Measurements from ENCODE around the gene ITPK1. TPM values are rescaled to one million over a fixed set of nuclear protein-coding genes. Genes with fewer than 3 reads are reported as not detected.

ITPK1 gene
- total RNA-seq, 4 donors from 2014 or later: 108 to 221 (median 138) TPM

GRCh38 chr14:92974541-92975345 is 141.0 kb downstream of the ITPK1 start:
- WGBS: 85% methylated on average over 9 of the region's 17 CpGs
- intact Hi-C loops (cut with DNase I): loop anchor here (5.0 kb wide), 1 partner anchor 63 kb away; no protein-coding TSS in a partner anchor
- H3K4me3 ChIP-seq: no peak overlapping the region
- peaks cover 20 to 49% (median 40%) of the 10 kb centered on the region in 4 donors for H3K4me1 ChIP-seq
- TF ChIP-seq EP300 (IDR thresholded peaks at IDR 0.05) (no peak), CTCF (IDR thresholded peaks at IDR 0.05) (no peak), POLR2A (IDR thresholded peaks at IDR 0.05; ENCODE audit: low read depth) (no peak), POLR2AphosphoS5 (IDR thresholded peaks at IDR 0.05) (no peak)
- peak overlapping the region; percentile 79 to 89 (median 88) for H3K27ac ChIP-seq (replicated peaks in 1 of 4)
- H3K27me3 ChIP-seq: no peaks in the 10 kb centered on the region
- H3K36me3 ChIP-seq: peaks cover 5 to 25% (median 17%) of the 10 kb centered on the region in 4 donors
- no peak for DNase-seq (ENCODE audit: extremely low spot score)
- H3K9me3 ChIP-seq: peaks cover 0 to 14% (median 10%) of the 10 kb centered on the region in 4 donors

GRCh38 chr14:92973798-92974372 is 141.8 kb downstream of the ITPK1 start:
- no peak for TF ChIP-seq EP300 (IDR thresholded peaks at IDR 0.05)
- TF ChIP-seq POLR2AphosphoS5 (IDR thresholded peaks at IDR 0.05): no peak
- no peak for TF ChIP-seq CTCF (IDR thresholded peaks at IDR 0.05)
- no peak for TF ChIP-seq POLR2A (IDR thresholded peaks at IDR 0.05; ENCODE audit: low read depth)
- intact Hi-C loops (cut with DNase I): loop anchor here (2.0 to 5.0 kb wide), 2 partner anchors 63 to 141 kb away; partner anchors contain the start of gene ITPK1
- 57% methylated on average over 8 of the region's 9 CpGs for WGBS
- Histone ChIP-seq H3K27ac (replicated peaks in 1 of 4) (peak overlapping the region; percentile 79 to 89 (median 88)), H3K27me3 (no peaks in the 10 kb centered on the region), H3K4me1 (peaks cover 25 to 52% (median 40%) of the 10 kb centered on the region in 4 donors), H3K9me3 (peaks cover 0 to 13% (median 10%) of the 10 kb centered on the region in 4 donors), H3K4me3 (no peak overlapping the region), H3K36me3 (peaks cover 5 to 25% (median 17%) of the 10 kb centered on the region in 4 donors)
- no peak for DNase-seq (ENCODE audit: extremely low spot score)

- 41% methylated on average over 9 of the region's 12 CpGs for WGBS
- Histone ChIP-seq H3K27me3 (no peaks in the 10 kb centered on the region), H3K27ac (replicated peaks in 1 of 4) (peak overlapping the region; percentile 79 to 89 (median 88)), H3K36me3 (peaks cover 5 to 20% (median 15%) of the 10 kb centered on the region in 4 donors), H3K9me3 (peaks cover 0 to 9% (median 7%) of the 10 kb centered on the region in 4 donors), H3K4me1 (peaks cover 25 to 56% (median 40%) of the 10 kb centered on the region in 4 donors), H3K4me3 (no peak overlapping the region)
- intact Hi-C loops (cut with DNase I): loop anchor here (2.0 to 5.0 kb wide), 2 partner anchors 64 to 141 kb away; partner anchors contain the start of gene ITPK1
- TF ChIP-seq EP300 (IDR thresholded peaks at IDR 0.05) (peak; percentile 54), CTCF (IDR thresholded peaks at IDR 0.05) (peak; percentile 90 to 93 (median 92)), POLR2AphosphoS5 (IDR thresholded peaks at IDR 0.05) (peak; percentile 71 to 78), POLR2A (IDR thresholded peaks at IDR 0.05; ENCODE audit: low read depth) (no peak)
- peak; percentile 94 for DNase-seq (ENCODE audit: extremely low spot score)
Measured at GRCh38 chr14:92973261-92973797, 142.4 kb downstream of the ITPK1 start.

- intact Hi-C loops (cut with DNase I): loop anchor here (2.0 to 5.0 kb wide), 2 partner anchors 66 to 143 kb away; partner anchors contain the start of gene ITPK1
- 90% methylated on average over 16 of the region's 16 CpGs for WGBS
- peaks cover 0 to 7% (median 6%) of the 10 kb centered on the region in 4 donors for H3K9me3 ChIP-seq
- TF ChIP-seq POLR2AphosphoS5 (IDR thresholded peaks at IDR 0.05) (no peak), EP300 (IDR thresholded peaks at IDR 0.05) (no peak), CTCF (IDR thresholded peaks at IDR 0.05) (no peak), POLR2A (IDR thresholded peaks at IDR 0.05; ENCODE audit: low read depth) (no peak)
- peak overlapping the region; percentile 79 to 89 (median 88) for H3K27ac ChIP-seq (replicated peaks in 1 of 4)
- peaks cover 4 to 15% (median 6%) of the 10 kb centered on the region in 4 donors for H3K36me3 ChIP-seq
- H3K4me1 ChIP-seq: peaks cover 25 to 56% (median 40%) of the 10 kb centered on the region in 4 donors
- no peaks in the 10 kb centered on the region for H3K27me3 ChIP-seq
- DNase-seq (ENCODE audit: extremely low spot score): no peak
- H3K4me3 ChIP-seq: no peak overlapping the region
Measured at GRCh38 chr14:92971601-92972180, 144.0 kb downstream of the ITPK1 start.

All from esophagus muscularis mucosa (tissue), 4 donors.